Stimulated activated CD4-positive, alpha-beta T cell treated with anti-CD3 and anti-CD28 coated beads, Interleukin-15, amount 100 ng/mL, for 48 hours (primary cell): ENCODE results near the gene MSI2.

Source experiments
- DNase-seq, 2 donors: peaks; one replicate each; pipeline ENCODE4 v3.0.0-alpha.2; 2020; ENCODE audit warnings: low read depth in 2 of 2

The MSI2 gene

GRCh38 chr17:57555636-57556175 is 299.4 kb downstream of the MSI2 start:
- no peak for DNase-seq

- DNase-seq: no peak
These were observed 300.0 kb downstream of the MSI2 start for GRCh38 chr17:57556320-57556719.

GRCh38 chr17:57556977-57557376 is 300.7 kb downstream of the MSI2 start:
- DNase-seq: no peak

DNA sequence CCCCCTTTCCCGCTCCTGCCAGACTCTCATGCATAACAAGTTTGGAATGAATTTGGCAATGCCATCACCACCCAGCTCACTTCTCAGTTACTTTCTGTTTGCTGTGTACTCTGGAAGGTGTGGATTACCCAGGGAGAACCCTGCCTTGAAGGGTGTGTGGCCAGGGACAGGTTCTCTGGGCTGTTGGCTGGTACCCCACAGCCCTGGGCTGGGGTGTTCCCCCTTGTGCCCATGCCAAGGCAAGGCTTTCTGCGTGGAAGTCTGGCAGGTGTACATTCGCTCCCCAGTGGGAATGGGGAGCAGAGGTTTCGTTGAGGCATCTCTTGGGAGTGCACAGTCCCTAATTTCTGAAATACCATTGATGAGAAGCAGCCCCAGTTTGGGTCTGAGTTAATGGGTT is 301.1 kb downstream of the MSI2 start:
- no peak for DNase-seq

DNA sequence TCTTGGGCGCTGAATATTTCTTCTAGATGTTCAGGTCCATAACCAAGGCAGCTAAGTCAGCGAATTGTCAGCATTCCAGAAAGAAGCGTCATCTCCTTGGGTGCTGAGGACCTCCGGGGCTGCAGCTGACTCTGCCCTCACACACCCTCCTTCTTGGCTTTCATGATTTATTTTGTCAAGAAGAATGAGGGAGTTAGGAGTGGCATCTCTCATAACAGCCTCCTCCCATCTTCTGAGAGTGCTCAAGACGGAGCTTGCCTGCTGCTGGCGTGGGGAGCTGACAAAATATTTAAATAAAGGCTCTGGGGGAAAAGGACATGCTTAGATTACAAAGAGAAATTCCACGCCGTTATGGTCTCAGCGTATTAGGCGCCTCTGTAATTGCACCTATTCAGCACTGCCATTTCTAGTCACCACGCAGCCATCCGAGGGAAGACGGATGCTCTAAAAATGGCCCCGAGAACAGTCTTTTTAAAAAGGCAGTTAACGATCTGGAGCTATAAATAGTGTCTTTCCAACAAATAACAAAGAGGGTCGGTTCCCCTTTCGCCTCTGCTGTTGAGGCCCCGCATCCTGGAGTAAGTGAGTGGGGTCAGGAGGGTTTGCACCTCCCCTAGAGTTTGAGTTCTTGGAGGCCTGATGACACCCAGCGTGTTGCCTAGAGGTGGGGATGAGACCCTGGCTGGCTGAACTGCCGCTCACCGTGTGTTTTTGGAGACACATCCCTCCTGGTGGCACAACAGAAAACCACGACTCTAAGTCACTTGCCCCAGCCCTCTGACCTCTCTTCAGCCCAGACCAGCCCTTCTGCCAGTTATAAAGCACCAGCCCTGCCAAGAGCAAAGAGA is 301.7 kb downstream of the MSI2 start:
- DNase-seq: no peak

DNA sequence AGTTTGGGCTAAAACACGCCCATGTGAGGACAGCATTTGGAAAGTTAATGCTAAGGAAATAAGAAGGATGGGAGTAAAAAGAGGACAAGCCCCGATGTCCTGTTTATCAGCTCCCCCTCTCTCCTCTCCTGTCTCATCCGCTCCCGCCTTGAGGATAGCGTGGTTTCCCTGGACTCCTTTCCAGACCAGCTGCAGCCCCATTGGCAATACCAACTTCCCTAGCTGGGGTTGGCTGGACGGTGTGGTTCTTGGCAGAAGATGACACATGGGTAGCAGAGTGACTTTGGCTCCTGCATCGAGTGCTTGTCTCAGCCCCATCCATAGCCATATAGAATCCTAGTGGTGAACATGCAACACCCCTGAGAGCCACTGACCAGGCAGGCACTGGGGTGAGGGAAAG is 302.9 kb downstream of the MSI2 start:
- DNase-seq: no peak

- DNase-seq: no peak
These were observed 303.5 kb downstream of the MSI2 start for GRCh38 chr17:57559634-57560318.

GRCh38 chr17:57560319-57560705 is 304.0 kb downstream of the MSI2 start:
- no peak for DNase-seq

DNA sequence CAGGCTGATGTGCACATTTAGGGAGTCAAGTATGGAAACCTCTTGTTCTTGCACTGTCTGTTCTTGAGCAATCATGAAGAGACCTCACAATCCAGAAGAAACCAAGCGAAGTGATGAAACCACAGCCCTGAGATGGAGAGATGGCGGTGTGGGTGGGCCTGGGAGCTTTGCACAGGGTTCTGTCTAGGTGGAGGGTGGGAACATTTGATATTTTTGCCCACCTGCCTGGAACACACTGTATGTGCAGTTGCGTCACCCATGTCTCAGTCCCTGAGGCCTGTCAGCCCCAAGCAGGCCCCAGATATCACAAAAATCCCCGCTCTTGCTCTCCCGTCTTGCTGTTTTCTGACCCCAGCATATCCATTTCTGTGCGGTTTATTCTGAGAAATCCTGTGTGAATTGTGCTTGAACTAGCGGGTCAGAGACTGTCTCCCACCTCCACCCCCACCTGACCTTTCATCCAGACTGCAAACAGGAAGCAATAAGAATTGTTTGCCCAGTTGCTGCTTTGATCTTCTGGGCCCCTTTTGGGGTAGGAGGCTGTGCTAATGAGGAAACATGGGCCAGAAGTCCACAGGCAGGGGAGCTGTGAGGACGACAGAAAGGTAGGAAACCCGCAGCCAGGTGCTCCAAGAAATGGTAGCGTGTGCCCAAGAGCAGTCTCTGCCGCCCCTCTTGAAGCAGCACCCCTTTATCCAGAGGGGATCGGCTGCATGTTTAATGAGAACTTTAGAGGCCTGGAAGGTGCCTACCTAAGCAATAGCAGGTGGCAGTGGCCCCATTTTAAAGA is 304.9 kb downstream of the MSI2 start:
- DNase-seq: no peak

DNA sequence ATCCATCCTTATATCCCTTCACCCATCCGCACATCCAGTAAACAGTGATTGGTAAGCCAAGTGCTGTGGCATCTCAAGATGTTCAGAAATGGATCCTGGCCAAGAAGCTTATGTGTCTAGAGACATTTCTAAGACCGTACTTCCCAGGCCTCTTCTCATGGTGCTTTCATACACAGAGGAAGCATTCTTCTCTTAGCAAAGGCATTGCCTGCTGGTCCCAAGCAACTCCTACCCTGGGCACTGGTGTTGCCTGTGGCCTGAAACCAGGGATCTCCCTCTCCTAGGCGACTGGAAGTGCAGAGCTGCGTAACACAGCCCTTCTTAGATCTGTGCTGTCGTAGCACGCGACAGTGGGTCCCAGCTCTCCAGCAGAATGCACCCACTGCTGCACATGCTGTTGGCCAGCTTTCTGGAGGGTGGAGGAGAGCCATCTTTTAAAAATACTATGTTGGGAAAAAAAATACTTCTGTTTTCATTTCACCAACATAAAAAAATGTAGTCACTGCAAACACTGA is 305.9 kb downstream of the MSI2 start:
- DNase-seq: no peak

DNA sequence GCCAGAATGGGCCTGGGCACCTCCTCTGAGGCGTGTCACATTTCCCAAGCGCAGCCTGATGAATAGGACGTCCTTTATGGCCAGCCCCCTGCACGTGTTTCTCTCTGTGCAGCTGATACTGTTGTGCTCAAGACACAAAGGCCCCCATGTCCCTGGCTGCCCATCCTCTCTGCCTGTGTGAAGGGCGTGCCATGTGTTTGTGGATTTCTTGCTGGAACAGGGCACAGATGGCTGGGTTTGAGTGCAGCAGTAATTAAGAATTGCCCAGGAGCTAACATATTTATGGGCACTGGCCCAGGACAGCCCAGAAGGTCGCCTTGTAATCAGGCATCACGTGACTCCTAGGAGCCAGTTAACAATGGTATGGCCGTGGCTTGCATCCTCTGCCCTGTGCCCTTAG is 307.6 kb downstream of the MSI2 start:
- no peak for DNase-seq

DNA sequence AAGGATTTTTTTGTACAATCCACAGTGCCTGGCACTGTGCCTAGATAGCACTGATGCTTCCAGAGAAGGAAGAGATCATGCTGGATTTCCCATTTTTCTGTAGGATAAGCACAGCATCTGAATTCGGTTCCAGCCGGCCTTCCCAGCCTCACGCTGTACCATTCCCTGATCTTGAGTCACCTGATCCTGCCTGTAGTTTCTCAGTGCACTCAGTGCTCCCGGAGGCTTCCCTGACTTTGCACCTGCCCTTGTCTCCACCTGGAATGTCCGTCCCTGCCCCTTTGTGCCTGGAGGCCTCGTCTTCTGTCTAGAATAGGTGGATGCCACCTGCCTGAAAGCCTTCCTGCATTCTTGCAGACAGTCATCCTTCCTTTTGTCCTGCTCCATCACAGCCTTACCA is 308.9 kb downstream of the MSI2 start:
- DNase-seq: no peak

DNA sequence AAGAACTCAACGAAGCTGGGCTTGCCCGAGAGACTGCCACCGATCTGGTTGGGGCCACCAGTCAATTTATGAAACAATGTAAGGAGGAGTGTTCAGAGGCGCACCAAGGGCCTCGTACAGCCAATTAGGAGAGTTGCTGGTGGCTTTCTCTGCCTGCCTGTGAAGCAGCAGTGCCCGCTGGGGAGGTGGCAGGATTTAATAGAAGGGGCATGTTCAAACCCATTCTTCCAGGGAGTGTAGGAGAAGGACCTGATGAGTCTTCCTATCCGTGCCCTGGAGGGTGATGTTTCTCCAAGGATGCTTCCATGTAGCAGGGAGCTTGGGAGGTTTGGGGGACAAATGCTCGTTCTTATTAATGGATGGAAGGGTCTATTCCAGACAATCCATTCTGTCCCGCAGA is 310.4 kb downstream of the MSI2 start:
- DNase-seq: no peak

DNA sequence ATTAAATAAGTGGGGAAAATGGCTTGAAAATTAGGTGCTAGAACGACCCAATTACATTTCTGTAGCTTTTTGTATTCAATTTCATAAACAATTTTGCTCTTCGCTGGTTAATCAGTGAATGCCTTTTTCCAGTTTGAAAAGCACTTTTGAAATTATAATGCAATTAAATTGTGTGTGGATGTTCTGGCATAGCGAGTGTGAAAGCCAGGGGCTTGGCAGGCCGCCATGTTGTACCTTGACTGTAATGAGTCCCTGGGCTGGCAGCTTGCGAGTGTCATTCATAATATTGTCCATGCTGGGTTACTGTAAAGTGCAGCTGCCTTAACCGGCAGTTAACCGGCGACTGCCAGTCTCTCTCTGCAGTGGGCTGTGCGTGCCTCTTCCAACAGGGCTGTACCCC is 310.9 kb downstream of the MSI2 start:
- no peak for DNase-seq

GRCh38 chr17:57568340-57568739 is 312.0 kb downstream of the MSI2 start:
- DNase-seq: no peak

DNA sequence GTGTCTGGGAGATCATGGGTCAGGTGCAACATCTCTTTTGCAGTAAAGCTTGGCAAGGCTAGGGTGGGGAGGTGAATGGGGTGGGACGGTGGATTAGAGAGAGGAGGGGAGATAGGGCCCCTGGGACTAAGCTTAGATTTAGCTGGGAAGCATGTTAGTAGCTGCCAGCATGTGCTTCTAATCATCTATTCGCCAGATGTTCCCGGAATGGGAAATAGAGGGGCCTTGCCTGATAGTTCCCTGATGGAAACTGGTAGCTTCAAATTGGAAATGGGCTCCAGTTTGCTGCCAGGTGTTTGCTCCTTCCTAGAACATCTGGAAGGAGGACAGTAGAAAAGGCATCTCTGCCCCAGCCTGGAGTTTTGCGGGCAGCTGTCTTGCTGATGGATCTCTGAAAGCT is 312.7 kb downstream of the MSI2 start:
- DNase-seq: no peak

DNA sequence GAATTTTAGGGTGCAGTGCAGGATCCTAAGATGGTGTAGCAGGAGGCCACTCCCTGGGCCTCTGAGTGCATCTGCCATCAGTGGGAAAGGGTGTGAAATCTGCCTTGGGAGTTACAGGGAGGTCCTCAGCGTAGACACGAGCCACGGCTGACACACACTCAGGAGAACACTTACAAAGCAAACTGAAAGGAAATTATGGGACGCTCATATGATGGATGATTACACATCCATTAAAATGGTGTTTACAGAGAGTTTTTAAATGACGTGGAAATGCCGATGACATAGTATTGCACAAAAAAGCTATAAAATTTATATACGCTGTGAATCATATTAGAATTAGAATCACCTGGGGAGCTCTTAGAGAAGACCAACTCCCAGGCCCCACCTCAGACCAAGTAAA is 313.5 kb downstream of the MSI2 start:
- DNase-seq: no peak

DNA sequence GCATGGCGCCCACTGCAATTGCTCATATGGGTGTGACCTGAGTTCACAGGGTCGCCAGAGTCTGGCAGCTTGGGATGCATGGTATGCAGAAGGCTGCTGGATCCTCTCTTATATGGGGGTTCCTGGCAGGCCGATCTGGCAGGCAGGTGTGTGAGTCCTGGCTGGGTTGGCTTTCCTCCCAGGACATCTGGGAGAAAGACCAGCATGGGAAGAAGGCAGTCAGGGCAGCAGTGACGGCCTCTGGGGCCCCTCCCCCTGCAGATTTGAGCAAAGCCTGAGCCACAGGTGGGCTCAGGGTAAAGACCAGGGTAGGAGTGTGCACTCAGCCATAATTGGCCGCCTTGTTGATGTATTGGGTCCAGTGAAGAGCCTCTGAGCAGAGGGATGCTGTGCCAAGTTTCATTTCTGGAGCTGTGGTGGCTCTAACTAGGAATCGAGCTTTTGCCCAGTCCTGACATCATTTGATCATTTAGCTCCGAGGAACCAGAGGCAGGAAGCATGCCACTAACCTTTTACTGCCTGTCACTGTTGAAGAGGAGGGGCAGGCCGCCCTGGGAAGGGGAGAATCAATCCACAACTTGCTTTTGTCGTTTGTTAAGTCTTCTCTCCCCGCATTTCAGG is 314.5 kb downstream of the MSI2 start:
- DNase-seq: no peak

- DNase-seq: no peak
These were observed 315.7 kb downstream of the MSI2 start for GRCh38 chr17:57572062-57572461.

GRCh38 chr17:57572600-57572999 is 316.3 kb downstream of the MSI2 start:
- DNase-seq: no peak

- no peak for DNase-seq
These were observed 317.8 kb downstream of the MSI2 start for GRCh38 chr17:57574040-57574513.

DNA sequence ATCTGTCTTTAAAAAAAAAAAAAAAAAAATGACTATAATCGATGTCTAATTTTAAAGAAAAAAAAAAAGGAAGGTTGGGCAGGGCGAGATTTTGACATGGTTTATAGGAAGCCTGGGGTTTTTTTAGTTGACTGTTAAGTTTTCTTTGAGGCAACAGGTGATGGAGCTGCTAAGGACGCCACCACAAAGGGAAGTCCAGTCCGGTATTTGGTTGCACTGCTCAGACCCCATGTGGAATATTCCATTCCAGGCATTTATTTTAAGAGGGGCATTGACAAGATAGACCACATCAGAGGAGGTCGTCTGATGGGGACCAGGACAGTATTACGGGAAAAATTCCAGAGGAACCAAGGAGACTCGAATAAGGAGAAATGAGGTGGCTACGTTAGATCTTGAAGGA is 320.4 kb downstream of the MSI2 start:
- no peak for DNase-seq
